Muscle of leg (tissue), 11 donors: ENCODE data around the gene BRAF. TPM values are rescaled to one million over a fixed set of nuclear protein-coding genes. Genes with fewer than 3 reads are reported as not detected.
"Not testable (repeated sequence)": the region's sequence is repeated elsewhere in the genome, so short reads cannot be mapped to it uniquely, and the experiment has no call there.

Source experiments
- DNase-seq: peaks from one replicate; pipeline ENCODE4 v3.0.0; 2013
- H3K27ac ChIP-seq: one replicate; pipeline ENCODE4 v1.5.1; 2013; ENCODE audit warnings: mild to moderate bottlenecking, low read length, control low read depth
- H3K27me3 ChIP-seq: one replicate; pipeline ENCODE4 v1.6.1; 2013; ENCODE audit warnings: low read length; ENCODE audit not compliant: control insufficient read depth, insufficient read depth
- H3K36me3 ChIP-seq: one replicate; pipeline ENCODE4 v1.6.1; 2013; ENCODE audit warnings: low read length; ENCODE audit not compliant: control insufficient read depth, insufficient read depth
- H3K4me1 ChIP-seq: one replicate; pipeline ENCODE4 v1.6.1; 2013; ENCODE audit warnings: low read length; ENCODE audit not compliant: control insufficient read depth, insufficient read depth
- H3K4me3 ChIP-seq: one replicate; pipeline ENCODE4 v1.5.1; 2013; ENCODE audit warnings: low read length, control low read depth
- H3K9me3 ChIP-seq: replicated peaks from 2 replicates; pipeline ENCODE4 v1.6.1; 2013; ENCODE audit warnings: low read depth, low read length; ENCODE audit not compliant: control insufficient read depth
- WGBS: methylation state at CpG from one replicate; pipeline ENCODE4 v1.1.5; 2013; ENCODE audit warnings: missing lambda C conversion rate; ENCODE audit not compliant: insufficient coverage; 5-methylcytosine and 5-hydroxymethylcytosine counted together
- polyA plus RNA-seq, 8 donors: library from polyadenylated mRNA; unstranded; fragments of 120-200 nt; gene quantifications; one replicate each; pipeline versions ENCODE4 v1.2.1 to v1.2.3, GENCODE V29; 2013; ENCODE audit warnings: inconsistent platforms in 1 of 8, low replicate concordance in 1 of 8; ENCODE audit not compliant: insufficient read length in 8 of 8, insufficient read depth in 1 of 8
- total RNA-seq: library from RNA; stranded (reverse); fragments of 120-200 nt; gene quantifications from one replicate; pipeline ENCODE4 v1.2.4, GENCODE V29; 2013

The BRAF gene
- total and polyA plus RNA-seq, 9 donors, result 9.2 to 19.7 (median 9.5) TPM

- no peaks in the 10 kb centered on the region for H3K27me3 ChIP-seq
- no peak overlapping the region for H3K4me3 ChIP-seq
- no CpG with 5 or more reads among the region's 1 CpG for WGBS
- no peak for DNase-seq
- H3K9me3 ChIP-seq, result no peaks in the 10 kb centered on the region
- no peak overlapping the region for H3K27ac ChIP-seq
- no peaks in the 10 kb centered on the region for H3K36me3 ChIP-seq
- H3K4me1 ChIP-seq, result no peaks in the 10 kb centered on the region
These were observed 41.4 kb downstream of the BRAF start for GRCh38 chr7:140883378-140883777.

DNA sequence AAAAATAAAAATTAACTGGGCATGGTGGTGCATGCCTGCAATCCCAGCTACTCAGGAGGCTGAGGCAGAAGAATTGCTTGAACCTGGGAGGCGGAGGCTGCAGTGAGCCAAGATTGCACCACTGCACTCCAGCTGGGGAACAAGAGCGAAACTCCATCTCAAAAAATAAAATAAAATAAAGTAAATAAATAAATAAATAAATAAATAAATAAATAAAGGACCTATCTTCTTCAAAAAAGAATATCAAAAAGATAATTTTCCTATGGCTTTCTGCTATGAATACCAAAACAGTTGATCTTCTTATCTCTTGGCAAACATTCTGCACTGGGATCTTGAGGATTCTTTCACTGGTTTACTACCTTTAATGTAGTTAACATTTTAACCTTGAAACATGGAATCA is 41.9 kb downstream of the BRAF start:
- not testable (repeated sequence) for H3K36me3 ChIP-seq, DNase-seq, H3K27ac ChIP-seq, H3K4me3 ChIP-seq, H3K27me3 ChIP-seq, H3K9me3 ChIP-seq, H3K4me1 ChIP-seq
- WGBS, result no CpG with 5 or more reads among the region's 2 CpGs

GRCh38 chr7:140881507-140882228 is 43.1 kb downstream of the BRAF start:
- DNase-seq, result no peak
- no peaks in the 10 kb centered on the region for H3K4me1 ChIP-seq
- 83% methylated on average over 1 of the region's 3 CpGs for WGBS
- H3K27me3 ChIP-seq, result no peaks in the 10 kb centered on the region
- H3K36me3 ChIP-seq, result no peaks in the 10 kb centered on the region
- no peak overlapping the region for H3K4me3 ChIP-seq
- H3K9me3 ChIP-seq, result no peaks in the 10 kb centered on the region
- no peak overlapping the region for H3K27ac ChIP-seq

DNA sequence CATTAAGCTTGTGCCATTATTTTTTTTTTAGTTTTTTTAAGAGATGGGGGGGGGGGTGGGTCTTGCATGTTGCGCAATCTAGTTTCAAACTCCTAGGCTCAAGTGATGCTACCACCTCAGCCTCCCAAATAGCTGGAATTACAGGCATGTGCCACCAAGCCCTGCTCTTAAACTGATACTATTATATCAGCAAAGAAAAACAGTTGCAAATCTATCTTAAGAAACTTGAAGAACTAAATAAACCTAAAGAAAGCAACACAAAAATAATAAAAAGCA is 47.5 kb downstream of the BRAF start:
- H3K27ac ChIP-seq, result no peak overlapping the region
- no peak for DNase-seq
- H3K36me3 ChIP-seq, result no peaks in the 10 kb centered on the region
- no peaks in the 10 kb centered on the region for H3K27me3 ChIP-seq
- H3K4me3 ChIP-seq, result no peak overlapping the region
- H3K9me3 ChIP-seq, result no peaks in the 10 kb centered on the region
- no peaks in the 10 kb centered on the region for H3K4me1 ChIP-seq
- no CpG with 5 or more reads among the region's 1 CpG for WGBS

DNA sequence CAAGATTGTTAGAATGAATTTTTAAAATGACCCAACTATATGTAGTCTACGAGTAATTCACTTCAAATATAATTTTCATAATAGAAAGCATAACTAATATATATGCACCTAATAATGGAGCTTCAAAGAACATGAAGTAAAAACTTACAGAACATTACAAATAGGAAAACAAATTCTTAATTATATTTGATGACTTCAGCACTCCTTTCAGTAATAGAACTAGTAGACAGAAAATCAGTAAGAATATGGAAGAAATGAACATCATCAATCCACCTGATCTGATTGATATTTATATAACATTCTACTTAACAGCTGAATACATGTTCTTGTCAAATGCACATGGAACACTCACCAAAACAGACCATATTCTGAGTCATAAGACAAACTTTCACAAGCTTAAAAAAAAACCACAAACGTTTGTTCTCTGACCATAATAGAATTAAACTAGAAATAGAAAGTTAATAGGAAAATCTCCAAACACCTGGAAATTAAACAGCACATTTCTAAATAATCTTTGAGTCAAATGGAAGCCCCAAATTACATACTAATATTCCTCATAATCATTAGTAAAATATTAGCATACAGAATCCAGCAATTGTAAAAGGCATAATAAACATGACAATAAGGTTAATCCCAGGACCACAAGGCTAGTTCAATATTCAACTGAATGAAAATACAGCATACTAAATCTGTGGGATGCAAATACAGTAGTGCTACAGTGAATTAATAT is 48.0 kb downstream of the BRAF start:
- Histone ChIP-seq H3K27me3 (no peaks in the 10 kb centered on the region), H3K9me3 (no peaks in the 10 kb centered on the region), H3K4me1 (no peaks in the 10 kb centered on the region), H3K27ac (no peak overlapping the region), H3K36me3 (no peaks in the 10 kb centered on the region), H3K4me3 (no peak overlapping the region)
- WGBS, result no CpG with 5 or more reads among the region's 2 CpGs
- no peak for DNase-seq

GRCh38 chr7:140873434-140873833 is 51.3 kb downstream of the BRAF start:
- no peaks in the 10 kb centered on the region for H3K36me3 ChIP-seq
- no peak for DNase-seq
- no peak overlapping the region for H3K27ac ChIP-seq
- 73% methylated on average over 2 of the region's 4 CpGs for WGBS
- H3K9me3 ChIP-seq, result no peaks in the 10 kb centered on the region
- H3K27me3 ChIP-seq, result no peaks in the 10 kb centered on the region
- H3K4me1 ChIP-seq, result no peaks in the 10 kb centered on the region
- no peak overlapping the region for H3K4me3 ChIP-seq

DNA sequence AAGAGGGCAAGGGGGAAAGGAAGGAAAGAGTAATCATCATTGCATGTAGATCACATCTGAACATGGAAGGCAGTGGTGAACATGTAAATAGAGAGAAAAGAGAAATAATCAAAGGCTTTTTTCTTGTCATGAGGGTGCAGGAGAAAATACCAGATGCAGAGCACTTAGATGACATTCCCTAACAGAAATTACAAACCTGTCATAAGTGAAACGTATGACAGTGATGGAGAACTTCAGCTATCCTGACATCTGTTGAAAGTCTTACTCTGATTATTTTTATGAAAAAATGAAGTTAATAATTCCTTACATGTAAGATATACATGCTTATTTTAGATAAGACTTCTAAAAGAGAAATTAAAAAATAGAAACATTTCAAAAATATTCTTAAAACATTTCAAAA is 54.7 kb downstream of the BRAF start:
- no peak overlapping the region for H3K27ac ChIP-seq
- no CpG with 5 or more reads among the region's 1 CpG for WGBS
- H3K27me3 ChIP-seq, result no peaks in the 10 kb centered on the region
- H3K36me3 ChIP-seq, result no peaks in the 10 kb centered on the region
- H3K9me3 ChIP-seq, result no peaks in the 10 kb centered on the region
- H3K4me3 ChIP-seq, result no peak overlapping the region
- H3K4me1 ChIP-seq, result no peaks in the 10 kb centered on the region
- DNase-seq, result no peak

- DNase-seq, result no peak
- WGBS, result 100% methylated on average over 5 of the region's 8 CpGs
- H3K27ac ChIP-seq, result no peak overlapping the region
- no peaks in the 10 kb centered on the region for H3K9me3 ChIP-seq
- no peaks in the 10 kb centered on the region for H3K4me1 ChIP-seq
- no peaks in the 10 kb centered on the region for H3K27me3 ChIP-seq
- H3K36me3 ChIP-seq, result no peaks in the 10 kb centered on the region
- no peak overlapping the region for H3K4me3 ChIP-seq
These were observed 55.3 kb downstream of the BRAF start for GRCh38 chr7:140869430-140869829.

DNA sequence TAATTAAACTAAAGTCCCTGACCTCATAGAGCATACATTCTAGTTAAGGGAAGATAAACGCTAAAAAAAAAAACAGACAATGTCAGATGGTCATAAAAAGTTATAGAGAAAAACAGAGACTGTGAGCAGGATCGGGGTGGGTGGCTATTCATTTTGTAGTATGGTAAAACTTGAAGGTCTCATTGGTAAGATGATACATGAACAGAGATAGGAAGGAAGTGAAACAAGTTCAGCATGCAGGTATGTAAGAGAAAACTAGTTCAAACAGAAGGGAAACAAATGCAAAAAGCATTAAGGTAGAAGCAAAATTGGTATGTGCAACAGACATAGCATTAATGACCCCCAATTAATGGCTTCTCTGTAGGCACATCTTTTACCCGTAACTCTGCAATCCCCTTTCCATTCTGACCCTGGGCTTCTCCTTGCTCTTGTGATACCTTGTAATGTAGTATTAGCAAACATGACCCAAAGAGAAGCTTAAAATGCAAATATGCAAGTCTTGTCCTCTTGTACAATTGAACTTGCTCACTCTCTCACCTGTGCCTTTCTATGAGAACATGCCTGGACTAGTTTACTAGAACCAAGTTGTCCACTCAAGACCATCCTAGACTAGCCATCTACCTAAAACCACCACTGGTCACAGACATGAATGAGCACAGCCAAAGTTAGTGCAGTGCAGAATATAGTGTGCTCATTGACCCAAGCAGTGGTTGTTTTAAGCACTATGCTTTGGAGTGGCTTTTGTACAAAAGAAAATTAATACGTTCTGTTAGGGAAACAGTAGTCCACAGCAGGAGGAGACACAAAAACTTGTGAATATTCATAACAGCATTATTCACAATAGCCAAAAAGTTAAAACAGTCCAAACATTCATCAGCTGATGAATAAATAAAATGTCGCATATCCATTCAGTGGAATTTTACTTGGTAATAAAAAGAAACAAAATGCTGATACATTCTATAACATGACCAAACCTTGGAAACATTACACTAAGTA is 57.0 kb downstream of the BRAF start:
- H3K27ac ChIP-seq, result no peak overlapping the region
- WGBS, result 67% methylated on average over 1 of the region's 5 CpGs
- no peak for DNase-seq

GRCh38 chr7:140866926-140867325 is 57.8 kb downstream of the BRAF start:
- no peaks in the 10 kb centered on the region for H3K4me1 ChIP-seq
- H3K27me3 ChIP-seq, result no peaks in the 10 kb centered on the region
- DNase-seq, result no peak
- no peaks in the 10 kb centered on the region for H3K9me3 ChIP-seq
- H3K36me3 ChIP-seq, result no peaks in the 10 kb centered on the region
- H3K4me3 ChIP-seq, result no peak overlapping the region
- no peak overlapping the region for H3K27ac ChIP-seq

More for the DNA sequence above, 57.0 kb downstream of the BRAF start:
- Histone ChIP-seq H3K4me3 (no peak overlapping the region), H3K9me3 (no peaks in the 10 kb centered on the region), H3K36me3 (no peaks in the 10 kb centered on the region), H3K4me1 (no peaks in the 10 kb centered on the region), H3K27me3 (no peaks in the 10 kb centered on the region)
